Measurements from ENCODE around the gene ILK. TPM values are rescaled to one million over a fixed set of nuclear protein-coding genes. Genes with fewer than 3 reads are reported as not detected.
A peak's percentile ranks its signal among the peaks of the same experiment; 100 is the strongest.

Gene ILK
- total and polyA plus RNA-seq, 2 of the 13 experiments (the other 11 are each of a cell fraction or from before 2014, with no cell fraction given), result 70.3 to 108 TPM

- Histone ChIP-seq H3K27ac (ENCODE audit: extremely low read length, insufficient read depth, low read length) (no peak within 1 kb of the TSS), H3K4me3 (replicated peaks in 1 of 3; ENCODE audit: insufficient read depth in 1 of 3, low read depth in 2 of 3, low read length in 3 of 3) (peak within 1 kb of the TSS in 1 of 3 experiments; percentile 37; a peak in 2 of 6 replicates)
- POLR2A ChIA-PET, result no interaction called here
Measured at GRCh38 chr11:6655790-6656583, 52.4 kb downstream of the ILK start, which contains the start of gene DCHS1. Gene DCHS1 (minus strand): TSS chr11:6655809. CDS start chr11:6641613, 14,196 bp downstream.

GRCh38 chr11:6656584-6656915 is 53.0 kb downstream of the ILK start:
- peaks cover 14 to 74% of the 10 kb centered on the region in 2 experiments for H3K27me3 ChIP-seq (ENCODE audit: control insufficient read depth in 1 of 2, insufficient read depth in 2 of 2, low read length in 2 of 2)
- no peak overlapping the region for H3K27ac ChIP-seq (ENCODE audit: extremely low read length, insufficient read depth, low read length)
- peaks cover 12% of the 10 kb centered on the region for H3K4me1 ChIP-seq (ENCODE audit: insufficient read depth, low read length)
- no peaks in the 10 kb centered on the region for H4K20me1 ChIP-seq (ENCODE audit: insufficient read depth, low read length)
- TF ChIP-seq TAF1 (CRISPR knock-in tag; IDR thresholded peaks at IDR 0.05) (no peak), MEIS1 (CRISPR knock-in tag; IDR thresholded peaks at IDR 0.05; ENCODE audit: borderline replicate concordance) (no peak), HCFC1 (IDR thresholded peaks at IDR 0.05; ENCODE audit: low read depth, low read length) (no peak), TCF7L2 (IDR thresholded peaks at IDR 0.05; ENCODE audit: low read depth, low read length) (no peak), SSRP1 (CRISPR knock-in tag; IDR thresholded peaks at IDR 0.05) (no peak), CTCF (CRISPR knock-in tag; IDR thresholded peaks at IDR 0.05) (no peak), NFE2L1 (CRISPR knock-in tag; IDR thresholded peaks at IDR 0.05; ENCODE audit: borderline replicate concordance) (no peak), FOXA1 (IDR thresholded peaks at IDR 0.05) (no peak), FOXA1 (CRISPR knock-in tag; IDR thresholded peaks at IDR 0.05) (no peak), E2F5 (CRISPR knock-in tag; conservative IDR thresholded peaks at IDR 0.05) (no peak), ARNTL (CRISPR knock-in tag; IDR thresholded peaks at IDR 0.05) (no peak), HMGA1 (CRISPR knock-in tag; conservative IDR thresholded peaks at IDR 0.05) (no peak), ZNF543 (CRISPR knock-in tag; IDR thresholded peaks at IDR 0.05) (no peak), ERF (CRISPR knock-in tag; IDR thresholded peaks at IDR 0.05) (no peak), ZSCAN12 (CRISPR knock-in tag; IDR thresholded peaks at IDR 0.05) (no peak)
- ATAC-seq (no peak), DNase-seq (ENCODE audit: low spot score) (no peak), FAIRE-seq (no peak)
- H3K9me3 ChIP-seq (ENCODE audit: low read length), result no peaks in the 10 kb centered on the region
- H3K4me2 ChIP-seq (ENCODE audit: low read depth, low read length), result no peak overlapping the region
- no TSS peak for BruUV-seq (replicated peaks)
- intact Hi-C loops (cut with micrococcal nuclease; ENCODE audit: unreplicated experiment) (no loop called here), in situ Hi-C loops (cut with HindIII; ENCODE audit: extremely low pct_ligation_motif_present, low pct_unique_long_range_greater_than_20kb) (no loop called here)
- no peak overlapping the region for H2AFZ ChIP-seq (ENCODE audit: low read length)
- H3K4me3 ChIP-seq (replicated peaks in 1 of 3; ENCODE audit: insufficient read depth in 1 of 3, low read depth in 2 of 3, low read length in 3 of 3), result no peak overlapping the region
- H3K9ac ChIP-seq (ENCODE audit: insufficient read depth, low read depth, low read length), result no peak overlapping the region
- POLR2A ChIA-PET, result no interaction called here
- WGBS (ENCODE audit: low lambda C conversion rate), result 12% methylated on average over 4 of the region's 4 CpGs
- H3K36me3 ChIP-seq (replicated peaks in 1 of 2; ENCODE audit: control insufficient read depth in 1 of 2, insufficient read depth in 2 of 2, low read length in 2 of 2), result no peaks in the 10 kb centered on the region
- no peaks in the 10 kb centered on the region for H3K79me2 ChIP-seq (ENCODE audit: insufficient read depth, low read length)
- CTCF ChIA-PET (ENCODE audit: low intra/inter-chr PET ratio, low total read pairs), result no interaction called here

More at GRCh38 chr11:6655790-6656583, 52.4 kb downstream of the ILK start, which contains the start of gene DCHS1:
- no peak for DNase-seq (ENCODE audit: low spot score)
- Histone ChIP-seq H3K4me2 (ENCODE audit: low read depth, low read length) (peak within 1 kb of the TSS; percentile 53), H3K36me3 (replicated peaks in 1 of 2; ENCODE audit: control insufficient read depth in 1 of 2, insufficient read depth in 2 of 2, low read length in 2 of 2) (no peaks in the 10 kb centered on the region), H3K9ac (ENCODE audit: insufficient read depth, low read depth, low read length) (no peak within 1 kb of the TSS), H3K27me3 (ENCODE audit: control insufficient read depth in 1 of 2, insufficient read depth in 2 of 2, low read length in 2 of 2) (peaks cover 15 to 80% of the 10 kb centered on the region in 2 experiments), H4K20me1 (ENCODE audit: insufficient read depth, low read length) (no peaks in the 10 kb centered on the region), H3K79me2 (ENCODE audit: insufficient read depth, low read length) (no peaks in the 10 kb centered on the region), H3K9me3 (ENCODE audit: low read length) (no peaks in the 10 kb centered on the region), H2AFZ (ENCODE audit: low read length) (no peak within 1 kb of the TSS), H3K4me1 (ENCODE audit: insufficient read depth, low read length) (peaks cover 12% of the 10 kb centered on the region)
- intact Hi-C loops (cut with micrococcal nuclease; ENCODE audit: unreplicated experiment), result no loop called here
- BruUV-seq (replicated peaks), result no TSS peak
- 24% methylated on average over 43 of the region's 56 CpGs for WGBS (ENCODE audit: low lambda C conversion rate)
- no peak for FAIRE-seq
- ATAC-seq, result no peak
- in situ Hi-C loops (cut with HindIII; ENCODE audit: extremely low pct_ligation_motif_present, low pct_unique_long_range_greater_than_20kb), result no loop called here
- CTCF ChIA-PET (ENCODE audit: low intra/inter-chr PET ratio, low total read pairs), result no interaction called here
- TF ChIP-seq EZH2 (conservative IDR thresholded peaks at IDR 0.05; ENCODE audit: low read depth, low read length) (peak; percentile 76; the same call in 1 of the 2 replicates), KLF9 (CRISPR knock-in tag; IDR thresholded peaks at IDR 0.05; ENCODE audit: low read depth) (no peak)
